NCI-H2107 treated with DMSO at 0.1 percent for 48 hours (cell line): ENCODE measurements around the gene GLCE.

Experiments used
- DNase-seq: peaks from one replicate; lab custom pipeline; 2025; ENCODE audit not compliant: unreplicated experiment; lab: John Stamatoyannopoulos, UW

GLCE gene

GRCh38 chr15:69200832-69201745, 40.7 kb downstream of the GLCE start:
- no peak for DNase-seq

DNA sequence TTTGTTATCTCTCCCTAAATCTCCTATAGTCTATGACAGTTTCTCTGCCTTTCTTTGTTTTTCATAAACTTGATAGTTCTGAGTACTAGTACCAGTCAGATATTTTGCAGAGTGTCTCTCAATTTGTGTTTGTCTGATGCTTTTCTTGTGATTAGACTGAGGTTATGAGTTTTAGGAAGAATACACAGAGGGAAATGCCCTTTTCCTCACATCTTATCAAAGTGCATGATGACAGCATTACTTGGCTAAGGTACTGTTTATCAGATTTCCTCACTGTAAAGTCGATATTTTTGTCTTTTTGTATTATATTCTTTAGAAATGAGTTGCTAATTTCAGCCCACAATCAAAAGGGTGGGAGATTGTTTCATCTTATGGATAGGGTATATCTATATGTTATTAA, 45.6 kb downstream of the GLCE start:
- DNase-seq, result no peak

DNA sequence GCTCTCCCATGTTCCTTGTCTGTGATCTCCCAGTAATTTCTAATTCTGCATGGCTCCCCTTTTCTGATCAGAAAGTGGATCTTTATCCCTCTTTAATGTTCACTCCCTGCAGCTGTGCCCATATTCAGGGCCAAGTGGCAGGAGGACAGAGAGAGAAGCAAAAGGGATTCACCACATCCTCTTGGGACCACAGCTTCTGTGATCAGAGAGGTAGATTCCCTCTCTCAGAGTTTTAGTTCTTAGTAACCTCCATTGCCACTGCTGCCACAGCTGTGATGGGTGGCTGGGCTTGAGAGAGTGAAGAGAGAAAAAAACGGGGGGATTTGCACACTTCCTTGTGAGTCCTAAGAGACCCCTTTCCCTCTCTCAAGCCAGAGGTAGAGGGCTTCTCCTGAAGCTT, 49.2 kb downstream of the GLCE start:
- no peak for DNase-seq

GRCh38 chr15:69210574-69210973, 50.1 kb downstream of the GLCE start:
- DNase-seq, result no peak

- no peak for DNase-seq
Measured at GRCh38 chr15:69213786-69214185, 53.4 kb downstream of the GLCE start.

DNA sequence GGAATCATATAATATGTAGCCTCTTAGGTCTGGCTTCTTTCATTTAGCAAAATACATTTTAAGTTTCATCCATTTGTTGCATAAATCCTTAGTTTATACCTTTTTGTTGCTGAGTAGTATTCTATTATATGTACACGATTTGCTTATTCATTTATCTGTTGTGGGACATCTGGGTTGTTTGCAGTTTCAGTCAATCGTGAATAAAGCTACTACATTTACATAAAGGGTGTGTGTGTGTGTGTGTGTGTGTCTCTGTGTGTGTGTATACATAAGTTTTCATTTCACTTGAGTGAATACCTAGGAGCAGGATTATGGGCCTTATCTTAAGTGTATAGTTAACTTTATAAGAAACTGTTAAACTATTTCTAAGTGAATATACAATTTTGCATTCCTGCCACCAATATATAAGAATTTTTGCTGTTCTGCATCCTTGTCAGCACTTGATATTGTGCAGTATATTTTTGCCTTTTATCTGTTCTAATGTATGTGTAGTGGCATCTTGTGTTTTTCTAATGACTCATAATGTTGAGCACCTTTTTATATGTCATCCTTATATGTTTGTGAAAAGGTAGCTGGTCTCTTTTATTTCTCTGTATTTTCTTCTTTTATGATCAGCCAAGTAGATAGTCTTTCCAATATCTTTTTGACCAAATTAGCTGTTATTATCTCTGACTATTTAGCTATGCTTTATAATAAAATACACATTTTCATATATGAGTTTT, 55.0 kb downstream of the GLCE start:
- no peak for DNase-seq

DNA sequence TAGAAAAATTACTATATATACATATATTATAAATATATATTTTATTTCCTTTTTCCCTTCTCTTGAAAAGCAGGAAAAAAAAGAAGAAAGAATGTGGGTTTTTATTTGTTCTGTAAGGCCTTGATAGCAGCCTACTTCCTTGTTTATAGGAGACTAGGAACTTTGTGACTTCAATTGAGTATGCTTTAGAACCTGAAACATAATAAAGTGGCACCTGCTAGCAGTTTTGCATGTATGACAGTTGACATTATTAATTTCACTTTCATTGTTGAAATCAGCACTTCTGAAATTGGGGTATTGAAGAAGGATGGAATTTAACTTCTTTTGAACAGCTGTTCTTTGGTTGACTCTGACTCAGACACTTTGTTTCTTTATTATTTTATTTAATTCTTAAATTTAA, 56.9 kb downstream of the GLCE start:
- DNase-seq, result no peak

GRCh38 chr15:69219690-69220089, 59.3 kb downstream of the GLCE start:
- no peak for DNase-seq

- no peak for DNase-seq
Measured at GRCh38 chr15:69222002-69222474, 61.6 kb downstream of the GLCE start.

- no peak for DNase-seq
Measured at GRCh38 chr15:69223083-69223813, 62.8 kb downstream of the GLCE start.

DNA sequence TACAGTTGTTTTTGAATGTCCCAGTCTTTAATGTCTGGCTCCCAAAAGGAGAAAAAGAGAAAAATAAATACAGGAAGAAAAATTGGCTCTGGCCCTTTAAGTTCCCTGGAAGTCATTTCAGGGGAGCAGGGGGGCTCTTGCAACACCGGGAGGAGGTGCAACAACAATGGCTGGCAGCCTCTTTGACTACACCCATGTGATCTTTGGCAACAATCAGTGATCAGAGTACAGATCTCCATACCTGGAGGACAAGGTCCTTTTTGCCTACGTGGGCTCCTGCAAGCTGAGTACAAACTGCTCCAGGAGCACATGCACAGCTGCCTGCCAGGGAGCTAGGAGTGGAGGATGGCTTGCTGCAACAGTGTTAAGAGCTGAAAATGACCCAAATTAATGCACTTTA, 63.9 kb downstream of the GLCE start:
- DNase-seq, result no peak

- DNase-seq, result peak; percentile 0
Measured at GRCh38 chr15:69225355-69226022, 65.1 kb downstream of the GLCE start.

DNA sequence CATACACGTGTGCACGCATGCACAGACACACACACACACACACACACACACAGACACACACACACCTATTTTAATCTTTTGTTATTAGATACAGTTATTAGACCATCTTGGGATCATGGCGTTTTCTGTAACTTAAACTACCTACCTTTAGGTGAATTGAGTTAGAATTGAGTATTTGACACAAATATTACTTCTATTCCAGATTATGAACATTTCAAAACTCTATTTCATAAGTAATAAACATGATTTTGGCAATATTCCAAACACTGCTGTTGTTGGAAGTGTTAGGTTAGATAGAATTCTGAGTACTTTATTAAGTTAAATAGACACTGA, 65.6 kb downstream of the GLCE start:
- DNase-seq, result no peak

- no peak for DNase-seq
Measured at GRCh38 chr15:69232144-69232543, 71.7 kb downstream of the GLCE start.

DNA sequence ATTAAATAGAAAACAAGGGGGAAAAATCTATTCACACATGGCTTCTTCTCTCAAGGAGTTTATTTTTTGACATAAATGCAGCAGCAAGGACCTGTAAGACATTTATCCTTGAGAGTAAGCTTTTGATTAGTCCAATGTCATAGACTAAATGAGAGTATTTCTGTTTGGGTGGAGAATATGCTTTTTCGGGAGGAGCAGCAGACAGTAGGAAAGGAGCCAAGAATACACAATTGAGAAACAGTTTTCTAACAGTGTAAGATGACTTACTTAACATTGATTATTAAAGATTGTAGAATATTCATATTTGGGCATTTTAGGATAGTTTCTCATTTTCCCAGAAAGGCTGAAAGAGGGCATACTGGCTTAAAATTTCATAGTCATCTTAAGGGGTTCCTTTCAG, 72.3 kb downstream of the GLCE start:
- DNase-seq, result no peak

DNA sequence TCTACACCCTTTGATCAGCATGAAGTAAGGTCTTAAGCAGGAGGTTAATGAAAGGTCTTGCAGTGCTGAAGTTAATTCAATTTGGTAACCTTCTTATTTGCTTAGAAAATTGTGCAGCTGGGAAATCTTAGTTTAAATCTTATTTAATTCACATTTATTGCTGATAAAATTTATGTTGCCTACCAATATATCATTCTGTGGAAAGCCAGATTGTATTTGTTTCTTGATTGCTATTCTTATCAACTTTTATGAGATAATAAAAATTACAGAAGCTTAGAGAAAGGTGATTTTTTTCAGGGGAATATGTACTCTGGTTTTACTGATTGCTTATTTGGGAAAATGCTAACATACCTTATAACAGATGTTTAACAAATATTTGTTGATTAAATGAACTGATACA, 74.2 kb downstream of the GLCE start:
- DNase-seq, result no peak

DNA sequence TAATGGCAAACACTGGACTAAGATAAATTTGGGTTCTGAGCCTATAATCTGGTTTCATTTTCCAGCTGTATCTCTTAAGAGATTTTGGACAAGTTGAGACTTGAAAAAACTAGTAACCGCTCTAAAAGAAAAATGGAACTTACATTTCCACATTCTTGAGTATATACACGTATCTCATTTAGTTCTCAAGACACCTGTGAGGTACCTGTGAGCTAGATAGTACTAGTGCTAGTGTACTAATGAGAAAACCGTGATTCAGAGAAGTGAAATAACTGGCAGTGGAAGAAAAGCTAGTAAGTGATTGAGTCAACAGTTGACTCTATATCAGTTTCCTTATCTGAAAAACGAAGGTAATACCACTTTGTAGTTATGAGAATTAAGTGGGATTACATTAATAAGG, 76.1 kb downstream of the GLCE start:
- no peak for DNase-seq

GRCh38 chr15:69237718-69238117, 77.3 kb downstream of the GLCE start:
- DNase-seq, result no peak

GRCh38 chr15:69244798-69245197, 84.4 kb downstream of the GLCE start:
- no peak for DNase-seq

DNA sequence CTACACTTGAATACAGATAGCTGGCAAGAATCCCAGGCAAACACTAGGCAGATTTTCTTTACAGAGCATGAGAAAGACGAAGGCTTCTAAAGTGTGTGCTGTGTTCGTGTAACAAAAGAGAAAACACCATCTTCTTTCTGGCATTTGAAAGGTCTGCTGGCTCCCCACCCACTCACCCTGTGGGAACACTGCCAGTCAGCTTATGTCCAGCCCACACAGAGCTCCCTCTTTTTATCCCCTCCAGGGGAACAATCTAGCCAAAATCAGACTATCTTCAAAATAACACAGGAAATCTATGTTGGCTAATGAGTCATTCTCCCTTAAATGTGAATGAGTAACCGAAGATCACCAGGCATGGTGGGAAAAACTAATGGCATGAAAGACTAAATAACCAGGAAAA, 92.7 kb downstream of the GLCE start:
- no peak for DNase-seq

DNA sequence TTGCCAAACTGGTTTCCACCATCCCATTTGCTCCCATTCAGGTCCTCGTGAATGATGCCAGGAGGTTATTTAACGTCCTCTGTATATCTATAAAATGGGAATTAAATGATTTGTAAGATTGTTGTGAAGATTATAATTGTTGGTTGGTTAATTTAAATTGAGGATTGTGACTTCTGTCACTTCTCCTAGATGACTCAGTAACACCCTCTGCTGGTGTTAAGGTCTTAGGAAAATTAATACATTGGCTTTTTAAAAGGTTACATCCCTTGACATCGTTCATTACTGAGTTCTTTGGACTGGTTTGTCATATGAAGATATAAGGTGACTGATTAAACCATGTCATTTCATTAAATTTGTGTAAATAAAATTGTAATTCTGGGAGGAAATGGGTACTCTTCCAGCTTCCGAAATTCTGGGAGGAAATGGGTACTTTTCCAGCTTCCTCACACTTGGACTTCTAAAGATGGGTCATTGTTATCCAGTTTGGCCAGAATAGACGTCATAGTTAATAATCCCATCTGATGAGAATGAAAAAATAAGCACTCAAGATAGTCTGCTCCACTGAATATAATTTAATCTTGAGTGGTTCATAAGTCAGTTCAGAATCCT, 105.0 kb downstream of the GLCE start:
- DNase-seq, result no peak
